ENCODE results near the gene PHLDA2.
A peak's percentile ranks its signal among the peaks of the same experiment; 100 is the strongest.
"Not testable (repeated sequence)": the region's sequence is repeated elsewhere in the genome, so short reads cannot be mapped to it uniquely, and the experiment has no call there.

Gene PHLDA2

DNA sequence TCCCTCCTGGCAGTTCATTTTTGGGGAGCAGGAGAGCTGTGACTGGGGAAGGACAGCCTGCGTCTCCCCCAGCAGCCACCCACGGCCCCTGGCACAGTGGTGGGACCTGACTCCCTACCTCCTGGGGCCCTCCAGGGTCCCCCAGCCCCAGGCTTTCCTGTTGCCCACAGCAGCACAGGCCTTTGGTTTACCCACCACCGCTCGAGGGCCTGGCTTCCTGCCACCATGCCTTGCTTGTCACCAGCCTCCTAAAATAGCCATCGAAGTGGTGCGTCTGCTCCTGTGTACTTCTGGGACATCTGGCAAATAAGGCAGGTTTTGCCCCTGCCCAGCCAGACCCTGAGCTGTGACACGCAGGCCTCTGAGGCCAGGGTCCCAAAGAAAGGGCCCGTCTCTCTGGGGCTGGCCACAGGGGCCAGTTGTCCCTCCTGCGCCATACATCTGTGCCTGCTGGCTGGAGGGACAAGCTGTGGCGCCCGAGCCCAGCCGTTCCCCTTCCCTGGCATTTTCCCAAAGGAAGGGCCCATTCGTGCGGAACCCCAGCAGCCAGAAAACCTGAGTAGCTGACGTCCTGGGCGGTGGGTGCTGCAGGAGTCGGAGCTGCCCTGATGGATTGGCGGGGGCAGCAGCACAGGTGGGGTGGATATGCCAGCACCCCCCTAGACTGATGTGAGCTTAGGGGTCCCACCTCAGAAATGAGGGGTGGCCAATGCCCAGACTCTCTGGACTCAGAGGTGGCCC is 14.6 kb downstream of the PHLDA2 start:
- DNase-seq (ENCODE audit: low spot score): no peak

- DNase-seq (ENCODE audit: low spot score): no peak
Measured at GRCh38 chr11:2913776-2914175, 15.4 kb downstream of the PHLDA2 start.

DNA sequence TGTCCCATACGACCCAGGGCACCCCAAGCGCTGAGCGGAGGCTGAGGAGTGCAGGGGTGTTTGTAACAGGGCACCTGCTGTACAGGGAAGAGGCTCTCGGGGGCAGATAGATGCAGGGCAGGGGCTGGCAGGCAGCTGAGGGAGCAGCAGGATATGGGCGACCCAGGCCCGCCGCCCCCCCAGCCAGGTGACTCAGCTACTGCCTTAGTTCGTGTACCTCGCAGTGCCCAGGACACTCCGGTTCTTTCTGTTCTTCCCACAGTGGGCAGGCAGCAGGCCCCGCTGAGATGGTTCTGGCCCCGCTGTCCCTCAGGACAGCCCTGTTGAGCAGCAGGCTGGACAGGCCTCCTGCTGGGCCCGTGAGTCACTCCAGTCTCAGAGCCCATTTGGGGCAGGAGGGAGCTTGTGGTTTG is 16.2 kb downstream of the PHLDA2 start:
- no peak for DNase-seq (ENCODE audit: low spot score)

GRCh38 chr11:2912498-2912897 is 16.7 kb downstream of the PHLDA2 start:
- DNase-seq (ENCODE audit: low spot score): no peak

- DNase-seq (ENCODE audit: low spot score): no peak
Measured at GRCh38 chr11:2911785-2912391, 17.3 kb downstream of the PHLDA2 start.

- DNase-seq (ENCODE audit: low spot score): no peak
Measured at GRCh38 chr11:2911088-2911784, 18.0 kb downstream of the PHLDA2 start.

GRCh38 chr11:2910401-2910955 is 18.7 kb downstream of the PHLDA2 start:
- DNase-seq (ENCODE audit: low spot score): no peak

- DNase-seq (ENCODE audit: low spot score): no peak
Measured at GRCh38 chr11:2909133-2909902, 19.9 kb downstream of the PHLDA2 start.

GRCh38 chr11:2908130-2908529 is 21.1 kb downstream of the PHLDA2 start:
- no peak for DNase-seq (ENCODE audit: low spot score)

DNA sequence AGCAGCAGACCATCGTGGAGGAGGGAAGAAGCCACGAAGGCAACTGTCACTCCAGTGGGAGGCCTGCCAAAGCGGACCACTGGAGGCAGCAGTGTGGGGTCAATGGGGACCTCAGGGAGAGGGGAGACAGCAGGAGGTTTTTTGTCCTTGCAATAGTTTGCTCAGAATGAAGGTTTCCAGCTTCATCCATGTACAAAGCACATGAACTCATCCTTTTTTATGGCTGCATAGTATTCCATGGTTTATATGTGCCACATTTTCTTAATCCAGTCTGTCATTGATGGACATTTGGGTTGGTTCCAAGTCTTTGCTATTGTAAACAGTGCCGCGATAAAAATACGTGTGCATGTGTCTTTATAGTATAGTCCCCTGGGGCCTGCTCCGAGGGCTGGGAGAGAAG is 23.9 kb downstream of the PHLDA2 start:
- not testable (repeated sequence) for DNase-seq (ENCODE audit: low spot score)

- DNase-seq (ENCODE audit: low spot score): no peak
Measured at GRCh38 chr11:2904153-2905052, 24.8 kb downstream of the PHLDA2 start.

GRCh38 chr11:2903672-2904011 is 25.6 kb downstream of the PHLDA2 start:
- no peak for DNase-seq (ENCODE audit: low spot score)

- DNase-seq (ENCODE audit: low spot score): no peak
Measured at GRCh38 chr11:2902784-2903671, 26.2 kb downstream of the PHLDA2 start.

DNA sequence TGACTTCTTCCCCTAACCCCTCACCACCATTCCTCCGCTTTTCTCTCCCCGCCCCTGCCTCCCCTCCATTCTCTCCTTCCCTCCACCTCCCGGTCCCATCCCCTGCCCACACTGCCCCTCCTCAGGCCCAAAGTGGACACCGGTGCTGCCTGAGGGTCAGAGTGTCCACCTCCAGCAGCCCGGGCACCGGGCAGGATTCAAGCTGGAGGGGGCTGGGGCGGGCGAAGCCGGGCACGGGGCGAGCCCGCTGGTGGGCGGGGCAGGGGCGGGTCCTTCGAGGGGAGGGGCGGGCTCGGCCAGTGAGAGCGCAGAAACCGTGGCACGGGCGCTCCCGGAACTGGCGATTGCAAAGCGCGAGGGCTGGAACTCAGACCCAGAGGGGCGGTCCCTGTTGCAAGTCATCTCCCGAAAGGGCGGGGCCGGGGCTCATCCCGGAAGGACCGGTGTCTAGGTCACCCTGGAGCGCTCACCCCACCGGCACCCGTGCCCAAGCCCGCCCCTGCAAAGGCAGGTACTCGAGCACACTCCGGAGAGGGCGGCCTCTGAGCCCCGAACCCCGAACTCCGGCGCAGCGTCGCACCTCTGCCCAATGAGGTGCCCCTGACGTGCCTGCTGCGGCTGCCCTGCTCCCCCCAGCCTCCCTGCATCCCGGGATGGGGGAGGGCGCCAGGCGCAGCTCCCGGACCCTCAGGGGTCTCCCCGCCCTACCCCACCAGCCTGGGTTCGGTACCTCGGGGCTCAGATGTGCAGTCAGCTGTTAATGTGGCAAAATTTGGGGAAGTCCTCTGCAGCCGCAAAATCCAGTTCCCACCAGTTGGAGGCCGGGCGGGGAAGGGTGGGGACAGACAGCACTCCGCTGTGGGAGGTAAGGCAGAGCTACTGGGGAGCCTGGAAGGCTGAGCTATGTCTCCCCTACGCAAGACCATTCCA is 27.1 kb downstream of the PHLDA2 start:
- peak; percentile 89 for DNase-seq (ENCODE audit: low spot score)

DNA sequence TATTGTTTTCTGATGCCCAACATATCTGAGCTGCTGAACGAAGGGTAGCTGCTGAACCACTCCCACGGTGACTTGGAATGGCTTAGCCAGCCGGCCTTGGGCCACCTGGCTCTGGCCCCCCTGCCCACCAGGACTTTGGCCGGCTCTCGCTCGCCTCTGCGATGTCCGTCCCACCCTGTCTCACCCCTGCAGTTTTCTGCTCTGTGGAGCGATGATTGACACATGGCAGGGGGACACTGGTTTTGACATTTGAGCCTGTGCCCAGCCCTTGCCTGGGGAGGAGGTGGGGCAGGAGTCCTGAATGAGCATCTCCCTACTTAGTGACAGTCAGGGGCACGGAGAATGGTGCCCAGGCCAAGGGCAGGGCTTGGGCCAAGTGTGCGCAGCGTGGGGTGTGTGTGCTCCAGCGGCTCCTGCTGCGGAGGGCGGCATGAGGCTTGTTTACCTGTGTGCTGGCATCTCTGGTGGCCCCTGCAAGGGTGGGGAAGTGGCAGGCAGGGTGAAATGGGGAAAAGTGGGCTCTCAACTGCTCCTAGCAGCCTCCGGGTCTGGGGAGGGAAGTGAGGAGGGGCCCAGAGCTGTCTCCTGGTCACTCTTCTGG is 27.9 kb downstream of the PHLDA2 start:
- no peak for DNase-seq (ENCODE audit: low spot score)

GRCh38 chr11:2899080-2899783 is 30.0 kb downstream of the PHLDA2 start:
- no peak for DNase-seq (ENCODE audit: low spot score)

- no peak for DNase-seq (ENCODE audit: low spot score)
Measured at GRCh38 chr11:2898366-2899079, 30.7 kb downstream of the PHLDA2 start.

Data from left forelimb (tissue), 1 donor.